T-helper 22 cell (primary cell): ENCODE results near the gene CCT4.
A peak's percentile ranks its signal among the peaks of the same experiment; 100 is the strongest.
"Not testable (repeated sequence)": the region's sequence is repeated elsewhere in the genome, so short reads cannot be mapped to it uniquely, and the experiment has no call there.

Experiments
- DNase-seq: peaks from one replicate; pipeline ENCODE4 v3.0.0-alpha.2; 2020; ENCODE audit warnings: low read depth

Gene CCT4

GRCh38 chr2:61888267-61889055 is at the start of gene CCT4:
CCT4 (minus strand) TSS chr2:61888656; CDS start chr2:61888507, 149 bp downstream.
- DNase-seq, result peak; percentile 78

- DNase-seq, result no peak
Measured at GRCh38 chr2:61937886-61938285, 49.4 kb upstream of the CCT4 start.

- DNase-seq, result no peak
Measured at GRCh38 chr2:61937098-61937497, 48.6 kb upstream of the CCT4 start.

GRCh38 chr2:61928826-61929461 is 40.5 kb upstream of the CCT4 start:
- DNase-seq, result no peak

- no peak for DNase-seq
Measured at GRCh38 chr2:61926531-61927477, 38.3 kb upstream of the CCT4 start.

- no peak for DNase-seq
Measured at GRCh38 chr2:61924895-61925663, 36.6 kb upstream of the CCT4 start.

- DNase-seq, result no peak
Measured at GRCh38 chr2:61922714-61923113, 34.3 kb upstream of the CCT4 start.

- DNase-seq, result no peak
Measured at GRCh38 chr2:61920548-61920947, 32.1 kb upstream of the CCT4 start.

GRCh38 chr2:61914794-61915193 is 26.3 kb upstream of the CCT4 start:
- DNase-seq, result not testable (repeated sequence)

GRCh38 chr2:61911510-61911909 is 23.1 kb upstream of the CCT4 start:
- no peak for DNase-seq

- DNase-seq, result no peak
Measured at GRCh38 chr2:61910603-61911002, 22.1 kb upstream of the CCT4 start.

- DNase-seq, result no peak
Measured at GRCh38 chr2:61909116-61909515, 20.7 kb upstream of the CCT4 start.

GRCh38 chr2:61906186-61906470 is 17.7 kb upstream of the CCT4 start:
- no peak for DNase-seq

- DNase-seq, result peak; percentile 58
Measured at GRCh38 chr2:61905372-61906185, 17.1 kb upstream of the CCT4 start, which contains the start of gene COMMD1. COMMD1 (plus strand) TSS chr2:61905674; CDS start chr2:61905679, 5 bp downstream.

GRCh38 chr2:61900281-61900680 is 11.8 kb upstream of the CCT4 start:
- no peak for DNase-seq

- DNase-seq, result no peak
Measured at GRCh38 chr2:61898810-61899209, 10.4 kb upstream of the CCT4 start.

- DNase-seq, result no peak
Measured at GRCh38 chr2:61887717-61888266, 664 bp downstream of the CCT4 start.

- DNase-seq, result no peak
Measured at GRCh38 chr2:61885896-61886603, 2.4 kb downstream of the CCT4 start.

GRCh38 chr2:61882850-61883249 is 5.6 kb downstream of the CCT4 start:
- DNase-seq, result no peak

- not testable (repeated sequence) for DNase-seq
Measured at GRCh38 chr2:61879351-61879750, 9.1 kb downstream of the CCT4 start.
